ENCODE data around the gene PRXL2A.
"Not testable (repeated sequence)": the region's sequence is repeated elsewhere in the genome, so short reads cannot be mapped to it uniquely, and the experiment has no call there.

PRXL2A gene

DNA sequence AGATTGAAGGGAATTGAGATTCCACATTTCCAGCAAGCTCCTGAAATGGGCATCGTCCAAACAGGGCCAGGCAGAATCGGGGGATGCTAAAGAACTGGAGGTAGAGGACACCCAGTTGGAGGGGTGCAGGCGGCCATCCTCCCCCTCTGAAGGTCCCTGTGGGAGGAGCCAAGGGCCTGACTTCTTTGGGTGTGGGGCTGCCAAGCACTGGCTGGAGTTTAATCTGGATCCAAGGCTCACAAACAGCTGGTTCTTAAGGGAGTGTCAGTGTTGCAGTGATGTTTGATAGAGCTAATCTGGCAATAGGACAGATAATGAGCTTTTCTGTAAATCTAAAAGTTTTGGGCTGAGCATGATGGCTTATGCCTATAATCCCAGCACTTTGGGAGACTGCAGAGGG, 66.6 kb downstream of the PRXL2A start:
- no peak for DNase-seq (ENCODE audit: low read depth)

DNA sequence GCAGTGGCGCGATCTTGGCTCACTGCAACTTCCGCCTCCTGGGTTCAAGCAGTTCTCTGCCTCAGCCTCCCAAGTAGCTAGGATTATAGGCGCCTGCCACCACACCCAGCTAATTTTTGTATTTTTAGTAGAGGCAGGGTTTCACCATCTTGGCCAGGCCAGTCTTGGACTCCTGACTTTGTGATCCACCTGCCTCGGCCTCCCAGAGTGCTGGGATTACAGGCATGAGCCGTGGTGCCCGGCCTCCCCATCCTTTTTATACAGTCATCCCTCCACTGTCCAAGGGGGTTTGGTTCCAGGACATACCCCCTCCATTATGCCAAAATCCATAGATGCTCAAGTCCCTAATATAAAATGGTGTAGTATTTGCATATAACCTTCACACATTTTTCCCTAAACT, 67.3 kb downstream of the PRXL2A start:
- DNase-seq (ENCODE audit: low read depth): not testable (repeated sequence)

DNA sequence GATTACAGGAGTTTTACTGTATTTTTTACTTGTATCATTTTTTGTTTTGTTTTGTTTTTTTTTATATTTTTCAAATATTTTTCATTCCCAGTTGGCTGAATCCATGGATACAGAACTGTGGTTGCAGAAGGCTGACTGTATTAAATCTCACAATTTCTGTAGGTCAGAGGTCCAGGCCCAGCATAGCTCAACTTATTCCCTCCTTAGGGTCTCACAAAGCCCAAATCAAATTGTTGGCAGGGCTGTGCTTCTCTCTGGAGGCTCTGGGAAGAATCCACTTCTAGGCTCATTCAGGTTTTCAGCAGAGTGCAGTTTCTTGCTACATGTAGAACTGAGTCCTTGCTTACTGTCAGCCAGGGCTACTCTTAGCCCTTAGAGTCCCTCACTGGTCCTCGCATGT, 68.3 kb downstream of the PRXL2A start:
- no peak for DNase-seq (ENCODE audit: low read depth)

DNA sequence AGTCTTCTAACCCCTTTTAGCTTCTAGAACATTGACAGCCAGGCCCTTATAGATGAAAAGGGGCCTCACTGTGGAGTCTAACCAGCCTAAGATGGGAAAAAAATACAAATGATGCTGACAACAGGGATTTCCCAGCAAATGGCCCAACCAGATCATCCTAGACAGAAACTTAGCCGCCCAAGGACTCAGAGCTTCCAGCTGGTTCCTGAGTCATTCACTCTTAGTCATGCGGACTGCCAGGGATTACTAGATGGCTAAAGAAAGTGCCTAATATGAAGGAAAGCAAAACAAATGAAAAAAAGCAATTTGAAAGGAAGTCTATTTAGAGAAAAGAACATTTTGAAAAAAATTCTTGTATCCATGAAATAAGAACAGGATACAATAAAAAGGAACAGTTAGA, 69.5 kb downstream of the PRXL2A start:
- no peak for DNase-seq (ENCODE audit: low read depth)

DNA sequence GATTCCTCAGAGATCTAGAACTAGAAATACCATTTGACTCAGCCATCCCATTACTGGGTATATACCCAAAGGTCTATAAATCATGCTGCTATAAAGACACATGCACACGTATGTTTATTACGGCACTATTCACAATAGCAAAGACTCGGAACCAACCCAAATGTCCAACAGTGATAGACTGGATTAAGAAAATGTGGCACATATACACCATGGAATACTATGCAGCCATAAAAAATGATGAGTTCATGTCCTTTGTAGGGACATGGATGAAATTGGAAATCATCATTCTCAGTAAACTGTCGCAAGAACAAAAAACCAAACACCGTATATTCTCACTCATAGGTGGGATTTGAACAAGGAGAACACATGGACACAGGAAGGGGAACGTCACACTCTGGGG, 72.0 kb downstream of the PRXL2A start:
- DNase-seq (ENCODE audit: low read depth): not testable (repeated sequence)

DNA sequence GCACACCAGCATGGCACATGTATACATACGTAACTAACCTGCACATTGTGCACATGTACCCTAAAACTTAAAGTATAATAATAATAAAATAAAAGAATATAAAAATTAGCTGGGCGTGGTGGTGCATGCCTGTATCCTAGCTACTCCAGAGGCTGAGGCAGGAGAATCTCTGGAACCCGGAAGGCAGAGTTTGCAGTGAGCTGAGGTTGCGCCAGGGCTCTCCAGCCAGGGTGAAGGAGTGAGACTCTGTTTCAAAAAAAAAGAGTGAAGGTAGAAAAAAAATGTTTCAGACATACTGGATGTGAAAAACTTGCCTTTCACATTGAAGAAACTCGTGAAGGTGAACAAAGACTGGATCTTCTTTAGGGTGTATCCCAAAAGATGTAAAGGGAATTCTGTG, 72.5 kb downstream of the PRXL2A start:
- no peak for DNase-seq (ENCODE audit: low read depth)

DNA sequence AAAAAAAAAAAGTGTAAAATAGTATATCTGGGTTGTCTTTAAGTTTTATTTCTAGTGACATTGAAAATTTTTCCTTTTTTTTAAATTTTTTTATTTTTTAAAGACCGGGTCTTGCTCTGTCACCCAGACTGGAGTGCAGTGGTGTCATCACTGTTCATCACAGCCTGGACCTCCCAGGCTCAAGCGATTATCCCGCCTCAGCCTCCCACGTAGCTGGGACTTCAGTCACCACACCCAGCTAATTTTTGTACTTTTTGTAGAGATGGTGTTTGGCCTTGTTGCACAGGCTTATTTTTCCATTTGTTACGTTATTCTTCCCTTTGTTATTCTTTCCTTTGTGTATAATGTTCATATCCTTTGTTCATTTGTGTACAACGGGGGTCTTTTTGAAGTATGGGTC, 75.9 kb downstream of the PRXL2A start:
- no peak for DNase-seq (ENCODE audit: low read depth)

DNA sequence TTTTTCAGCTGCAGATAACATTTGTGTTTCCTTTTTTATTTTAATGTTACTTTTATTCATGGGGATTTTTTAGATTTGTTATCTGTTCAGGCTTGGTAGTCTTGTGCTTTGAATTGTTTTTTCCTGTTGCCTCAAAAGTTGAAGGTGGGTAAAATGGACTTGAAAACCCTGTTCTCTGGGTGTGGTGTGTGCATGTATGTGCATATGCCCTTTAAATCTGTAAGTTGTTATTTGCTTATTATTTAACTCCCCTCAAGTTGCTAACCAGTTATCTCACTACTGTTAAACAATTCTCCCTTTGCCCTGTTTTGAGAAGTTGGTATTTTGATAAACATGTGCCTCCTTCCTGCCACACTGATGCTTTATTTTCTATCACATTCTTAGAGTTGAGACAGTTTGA, 76.3 kb downstream of the PRXL2A start:
- DNase-seq (ENCODE audit: low read depth): no peak

DNA sequence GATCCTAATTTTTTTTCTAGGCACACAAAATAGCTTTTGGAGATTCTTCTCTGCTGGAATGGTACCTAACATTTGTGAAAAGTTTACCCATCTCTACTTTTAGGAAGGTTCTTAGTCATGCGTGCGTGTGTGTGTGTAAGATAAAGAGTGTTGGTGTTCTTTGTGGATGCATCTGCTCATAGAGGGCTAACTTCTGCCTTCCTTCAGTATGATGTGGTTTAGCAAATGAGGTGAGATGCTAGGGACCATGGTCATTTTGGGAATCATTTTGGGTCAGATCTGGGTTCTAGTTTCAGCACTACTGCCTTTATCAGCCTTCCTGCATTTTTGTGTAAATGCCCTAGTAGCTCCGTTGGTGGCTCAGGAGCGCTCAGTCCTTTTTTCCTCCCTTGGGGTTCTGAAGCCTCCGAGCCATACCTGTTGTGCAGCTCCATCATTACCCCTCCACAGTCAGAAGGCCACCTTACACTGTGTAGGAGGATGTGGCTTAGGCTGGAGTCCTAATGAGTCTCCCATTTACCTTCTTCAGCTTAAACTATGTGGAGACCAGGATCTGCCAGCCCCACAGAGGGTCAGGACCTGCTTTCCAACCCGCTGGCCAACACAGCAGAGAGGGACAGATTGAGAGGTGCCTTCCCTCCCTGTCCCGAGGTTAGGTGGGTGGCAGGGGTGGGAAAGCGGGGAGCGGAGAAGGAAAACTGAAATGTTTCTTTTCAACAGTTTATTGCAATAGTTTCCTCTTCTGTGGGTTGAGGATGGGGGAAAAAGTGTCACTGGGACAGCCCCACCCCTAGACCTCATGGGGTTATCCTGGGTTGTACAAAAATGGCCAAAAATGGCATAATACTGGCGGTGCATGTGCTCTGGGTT, 77.0 kb downstream of the PRXL2A start:
- no peak for DNase-seq (ENCODE audit: low read depth)

DNA sequence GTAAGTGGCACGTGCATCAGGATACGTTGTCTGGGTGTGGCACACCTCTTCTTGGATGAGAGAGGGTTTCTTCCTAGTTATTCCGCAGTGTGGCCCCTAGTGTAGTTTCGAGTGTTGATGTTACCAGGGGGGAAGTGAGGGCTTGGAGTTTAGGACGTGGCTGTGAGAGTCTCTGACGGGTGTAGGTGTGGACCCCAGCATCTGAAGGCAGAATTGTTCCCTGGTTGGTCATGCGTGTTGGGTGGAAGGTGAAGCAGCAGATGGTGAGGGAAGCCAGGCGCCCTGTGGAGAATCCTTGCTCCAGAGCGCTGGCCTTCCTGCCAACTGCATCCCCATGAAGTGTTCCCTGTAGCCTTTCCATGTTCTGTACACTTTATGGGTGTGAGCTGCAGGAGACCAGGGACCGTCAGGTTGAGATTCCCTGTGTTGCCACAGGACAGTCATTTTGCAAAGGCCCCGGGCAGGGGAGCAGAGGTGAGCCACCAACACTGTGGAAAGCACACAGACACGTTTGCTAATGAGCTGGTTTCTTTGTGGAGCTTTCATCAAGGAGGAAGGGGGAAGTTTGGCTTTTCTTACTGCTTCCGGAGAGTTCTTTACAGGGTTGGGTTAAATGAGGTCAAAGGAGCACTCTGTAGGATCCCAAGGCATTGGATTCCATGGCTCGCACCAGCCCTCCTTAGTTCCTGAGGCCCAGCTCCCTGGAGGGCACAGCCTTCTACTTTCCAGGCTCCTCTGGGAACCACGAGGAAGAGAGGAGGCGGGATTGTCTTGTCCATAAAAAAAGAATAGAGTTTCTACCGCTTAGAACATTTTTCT, 77.8 kb downstream of the PRXL2A start:
- no peak for DNase-seq (ENCODE audit: low read depth)

Measured in activated T-cell treated with anti-CD3 and anti-CD28 coated beads for 1 hour (primary cell).